PC-3 (cell line): ENCODE measurements around the gene BIVM.

Experiments
- EZH2 ChIP-seq: fragments of 300-600 bp; sonication (generic); IDR thresholded peaks from one replicate; pipeline ENCODE4 v1.6.1; 2017; ENCODE audit warnings: antibody characterized with exemption, mild to moderate bottlenecking, low read length; ENCODE audit not compliant: unreplicated experiment
- TF ChIP-seq, protein P1 (sequence below): fragments of 300-600 bp; sonication (generic); conservative IDR thresholded peaks from 2 replicates; pipeline ENCODE4 v1.5.1; 2017; ENCODE audit warnings: antibody characterized with exemption, low read depth, mild to moderate bottlenecking, low read length

DNA sequence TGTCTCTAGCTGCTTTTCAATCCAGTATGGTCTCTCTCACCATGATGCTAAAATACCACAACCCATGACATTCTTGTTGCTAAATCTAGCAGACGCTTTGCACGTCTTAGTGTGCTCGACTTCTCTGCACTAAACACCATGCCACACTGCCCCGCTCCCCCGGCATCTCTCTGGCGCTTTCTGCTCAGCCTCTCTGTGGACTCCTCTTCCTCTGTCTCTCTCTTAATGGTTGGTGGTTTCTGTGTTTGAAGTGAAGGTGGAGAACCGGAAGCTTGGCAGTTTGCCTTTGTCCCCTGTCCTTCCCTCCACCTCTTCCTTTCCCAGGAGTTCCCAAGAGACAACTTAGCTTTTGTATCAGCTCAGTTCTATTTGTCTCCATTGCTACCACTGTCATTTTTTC is 55.8 kb downstream of the BIVM start:
- TF ChIP-seq, protein P1, sequence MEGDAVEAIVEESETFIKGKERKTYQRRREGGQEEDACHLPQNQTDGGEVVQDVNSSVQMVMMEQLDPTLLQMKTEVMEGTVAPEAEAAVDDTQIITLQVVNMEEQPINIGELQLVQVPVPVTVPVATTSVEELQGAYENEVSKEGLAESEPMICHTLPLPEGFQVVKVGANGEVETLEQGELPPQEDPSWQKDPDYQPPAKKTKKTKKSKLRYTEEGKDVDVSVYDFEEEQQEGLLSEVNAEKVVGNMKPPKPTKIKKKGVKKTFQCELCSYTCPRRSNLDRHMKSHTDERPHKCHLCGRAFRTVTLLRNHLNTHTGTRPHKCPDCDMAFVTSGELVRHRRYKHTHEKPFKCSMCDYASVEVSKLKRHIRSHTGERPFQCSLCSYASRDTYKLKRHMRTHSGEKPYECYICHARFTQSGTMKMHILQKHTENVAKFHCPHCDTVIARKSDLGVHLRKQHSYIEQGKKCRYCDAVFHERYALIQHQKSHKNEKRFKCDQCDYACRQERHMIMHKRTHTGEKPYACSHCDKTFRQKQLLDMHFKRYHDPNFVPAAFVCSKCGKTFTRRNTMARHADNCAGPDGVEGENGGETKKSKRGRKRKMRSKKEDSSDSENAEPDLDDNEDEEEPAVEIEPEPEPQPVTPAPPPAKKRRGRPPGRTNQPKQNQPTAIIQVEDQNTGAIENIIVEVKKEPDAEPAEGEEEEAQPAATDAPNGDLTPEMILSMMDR: no peak
- TF ChIP-seq EZH2: no peak
